Superior temporal gyrus (tissue), 1 donor: ENCODE data around the gene RAB40C.

Experiments used
- DNase-seq: peaks from one replicate; pipeline ENCODE4 v3.0.0-alpha.2; 2016; ENCODE audit errors: extremely low spot score

The RAB40C gene

DNA sequence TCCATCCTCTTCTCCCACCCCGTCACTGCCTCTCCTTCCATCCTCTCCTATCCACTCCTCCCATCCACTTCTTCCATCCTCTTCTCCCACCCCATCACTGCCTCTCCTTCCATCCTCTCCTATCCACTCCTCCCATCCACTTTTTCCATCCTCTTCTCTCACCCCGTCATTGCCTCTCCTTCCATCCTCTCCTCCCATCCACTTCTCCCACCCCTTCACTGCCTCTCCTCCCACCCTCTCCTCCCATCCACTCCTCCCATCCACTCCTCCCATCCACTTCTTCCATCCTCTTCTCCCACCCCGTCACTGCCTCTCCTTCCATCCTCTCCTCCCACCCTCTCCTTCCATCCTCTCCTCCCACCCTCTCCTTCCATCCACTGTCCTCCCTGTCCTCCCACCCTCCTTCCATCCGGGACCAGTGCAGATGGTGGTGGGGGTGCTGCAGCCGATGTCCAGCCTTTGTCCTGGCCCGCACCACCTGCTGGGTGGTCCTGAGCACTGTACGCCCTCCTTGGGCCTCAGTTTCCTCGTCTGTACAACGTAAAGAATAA is 42.0 kb downstream of the RAB40C start:
- DNase-seq: no peak

DNA sequence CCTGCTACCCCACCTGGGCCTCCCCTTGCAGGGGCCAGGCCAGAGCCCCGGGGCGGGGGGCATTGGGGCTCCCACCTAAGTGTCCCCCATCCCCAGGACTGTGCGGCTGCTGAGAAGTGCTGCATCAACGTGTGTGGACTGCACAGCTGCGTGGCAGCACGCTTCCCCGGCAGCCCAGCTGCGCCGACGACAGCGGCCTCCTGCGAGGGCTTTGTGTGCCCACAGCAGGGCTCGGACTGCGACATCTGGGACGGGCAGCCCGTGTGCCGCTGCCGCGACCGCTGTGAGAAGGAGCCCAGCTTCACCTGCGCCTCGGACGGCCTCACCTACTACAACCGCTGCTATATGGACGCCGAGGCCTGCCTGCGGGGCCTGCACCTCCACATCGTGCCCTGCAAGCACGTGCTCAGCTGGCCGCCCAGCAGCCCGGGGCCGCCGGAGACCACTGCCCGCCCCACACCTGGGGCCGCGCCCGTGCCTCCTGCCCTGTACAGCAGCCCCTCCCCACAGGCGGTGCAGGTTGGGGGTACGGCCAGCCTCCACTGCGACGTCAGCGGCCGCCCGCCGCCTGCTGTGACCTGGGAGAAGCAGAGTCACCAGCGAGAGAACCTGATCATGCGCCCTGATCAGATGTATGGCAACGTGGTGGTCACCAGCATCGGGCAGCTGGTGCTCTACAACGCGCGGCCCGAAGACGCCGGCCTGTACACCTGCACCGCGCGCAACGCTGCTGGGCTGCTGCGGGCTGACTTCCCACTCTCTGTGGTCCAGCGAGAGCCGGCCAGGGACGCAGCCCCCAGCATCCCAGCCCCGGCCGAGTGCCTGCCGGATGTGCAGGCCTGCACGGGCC is 42.8 kb downstream of the RAB40C start:
- DNase-seq: no peak

DNA sequence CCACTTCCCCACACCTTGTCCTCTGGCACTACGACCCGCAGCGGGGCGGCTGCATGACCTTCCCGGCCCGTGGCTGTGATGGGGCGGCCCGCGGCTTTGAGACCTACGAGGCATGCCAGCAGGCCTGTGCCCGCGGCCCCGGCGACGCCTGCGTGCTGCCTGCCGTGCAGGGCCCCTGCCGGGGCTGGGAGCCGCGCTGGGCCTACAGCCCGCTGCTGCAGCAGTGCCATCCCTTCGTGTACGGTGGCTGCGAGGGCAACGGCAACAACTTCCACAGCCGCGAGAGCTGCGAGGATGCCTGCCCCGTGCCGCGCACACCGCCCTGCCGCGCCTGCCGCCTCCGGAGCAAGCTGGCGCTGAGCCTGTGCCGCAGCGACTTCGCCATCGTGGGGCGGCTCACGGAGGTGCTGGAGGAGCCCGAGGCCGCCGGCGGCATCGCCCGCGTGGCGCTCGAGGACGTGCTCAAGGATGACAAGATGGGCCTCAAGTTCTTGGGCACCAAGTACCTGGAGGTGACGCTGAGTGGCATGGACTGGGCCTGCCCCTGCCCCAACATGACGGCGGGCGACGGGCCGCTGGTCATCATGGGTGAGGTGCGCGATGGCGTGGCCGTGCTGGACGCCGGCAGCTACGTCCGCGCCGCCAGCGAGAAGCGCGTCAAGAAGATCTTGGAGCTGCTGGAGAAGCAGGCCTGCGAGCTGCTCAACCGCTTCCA is 43.6 kb downstream of the RAB40C start:
- no peak for DNase-seq

DNA sequence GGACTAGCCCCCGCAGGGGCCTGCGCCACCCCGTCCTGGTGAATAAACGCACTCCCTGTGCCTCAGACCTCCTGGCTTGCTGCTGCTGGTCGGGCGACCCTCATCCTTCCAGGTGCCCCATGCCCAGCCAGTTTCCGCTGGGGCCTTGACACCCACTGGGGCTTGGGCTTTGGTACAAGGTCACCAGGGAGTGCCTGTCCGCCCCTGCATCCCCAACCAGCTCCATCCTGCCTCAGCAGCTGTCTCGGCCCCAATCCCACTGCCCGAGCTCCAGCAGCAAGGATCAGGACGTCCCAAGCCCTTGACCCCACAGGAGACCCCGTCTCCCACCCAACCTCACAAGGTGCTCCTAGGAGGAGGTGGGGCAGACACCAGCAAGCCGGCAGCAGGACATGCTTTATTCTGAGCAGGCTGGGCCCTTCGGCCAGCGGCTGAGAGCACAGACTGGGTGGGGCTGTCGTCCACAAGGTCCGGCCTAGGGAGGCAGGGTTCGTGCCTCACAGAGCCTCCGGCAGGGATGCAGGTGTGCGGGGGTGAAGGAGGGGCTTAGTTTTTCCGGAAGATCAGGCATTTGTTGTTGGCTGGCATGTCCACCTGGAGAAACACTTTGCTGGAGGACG is 44.3 kb downstream of the RAB40C start:
- no peak for DNase-seq

DNA sequence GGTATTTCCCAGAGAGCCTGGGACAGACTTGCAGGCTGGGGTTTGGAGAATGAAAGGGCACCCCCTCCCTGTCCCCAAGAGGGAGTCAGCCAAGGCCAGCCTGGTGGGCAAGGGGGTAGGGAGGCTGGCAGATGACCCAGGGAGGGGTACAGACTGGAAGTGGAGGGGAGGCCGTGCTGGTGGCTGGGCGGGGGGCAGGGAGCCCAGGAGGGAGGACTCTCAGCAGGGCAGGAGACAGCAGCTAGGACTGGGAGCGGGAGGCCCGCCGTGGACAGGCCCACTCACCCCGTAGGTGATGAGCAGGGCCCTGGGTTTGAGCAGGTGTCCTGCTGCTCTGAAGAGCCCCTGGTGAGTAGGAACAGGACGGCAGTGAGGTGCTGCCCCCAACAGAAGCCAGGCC is 45.1 kb downstream of the RAB40C start:
- no peak for DNase-seq

DNA sequence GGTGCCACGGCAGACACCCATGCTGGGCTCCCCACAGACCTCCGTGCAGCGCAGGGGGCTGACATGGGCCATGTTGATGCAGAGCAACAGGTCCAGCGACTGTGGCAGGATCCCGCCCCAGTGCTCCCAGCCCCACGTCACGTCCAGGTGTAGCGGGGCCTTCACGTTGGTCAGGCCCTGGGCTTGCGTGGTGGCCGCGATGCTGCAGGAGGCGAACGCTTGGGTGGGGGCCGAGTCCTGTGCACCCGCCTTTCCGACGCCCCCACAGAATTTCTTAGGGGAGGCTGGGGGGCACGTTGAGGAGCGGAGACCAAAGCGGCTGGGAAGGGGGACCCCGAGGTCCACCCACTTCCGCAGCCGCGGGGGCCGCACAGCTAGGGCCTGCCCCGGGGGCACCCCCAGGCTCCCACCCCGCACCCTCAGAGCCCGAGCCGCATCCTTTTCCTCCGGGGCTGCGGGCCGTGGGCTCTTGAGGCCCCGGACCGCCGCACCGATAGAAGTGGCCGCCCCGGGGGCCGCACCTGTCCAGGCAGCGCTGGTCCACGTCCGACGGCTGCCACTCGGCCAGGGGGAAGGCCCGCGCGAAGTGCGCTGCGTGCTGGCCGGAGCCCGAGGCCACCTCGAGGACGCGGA is 45.8 kb downstream of the RAB40C start:
- DNase-seq: no peak

DNA sequence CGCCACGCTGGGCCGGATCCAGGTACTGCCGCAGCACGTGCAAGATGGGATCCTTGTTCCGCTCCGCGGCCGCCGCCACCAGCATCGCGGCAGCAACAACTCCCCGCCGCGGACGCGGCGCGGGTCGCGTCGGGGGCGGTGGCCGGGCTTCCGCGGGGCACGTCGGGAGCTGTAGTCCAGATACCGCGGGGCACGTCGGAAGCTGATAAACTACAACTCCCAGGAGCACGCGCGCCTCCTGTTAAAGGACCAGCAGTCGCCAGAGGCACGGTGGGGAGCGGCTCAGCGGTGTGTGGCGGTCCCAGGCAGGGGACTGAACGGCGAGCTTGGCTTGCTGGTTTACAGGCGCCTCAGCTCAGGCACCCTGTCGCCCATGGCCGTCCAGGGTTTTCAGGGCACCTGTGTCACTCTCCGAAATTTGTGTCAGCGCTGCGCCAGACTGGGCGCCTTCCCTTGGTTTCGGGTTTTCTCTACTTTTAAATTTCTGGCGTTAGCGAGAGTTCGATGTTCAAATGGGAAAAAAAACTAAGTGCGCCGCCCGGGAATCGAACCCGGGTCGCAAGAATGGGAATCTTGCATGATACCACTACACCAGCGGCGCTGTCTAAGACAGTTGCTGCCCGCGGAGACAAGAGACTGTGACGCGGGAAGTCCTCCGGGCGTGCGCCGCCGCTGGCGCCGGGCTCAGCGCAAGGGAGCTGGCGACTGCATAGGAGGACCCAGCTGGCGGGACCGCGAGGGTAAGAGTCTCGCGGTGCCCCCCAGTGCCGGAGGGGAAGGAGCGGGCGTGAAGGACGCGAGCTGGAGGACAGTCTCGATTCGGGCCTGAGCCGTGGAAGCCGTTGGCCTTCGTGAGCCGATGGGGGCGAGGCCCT is 46.6 kb downstream of the RAB40C start, which contains the start of gene METTL26:
TSS of gene METTL26 (minus strand) at position 100 of the 875 bp plus-strand sequence. CDS start at position 85, 15 bp downstream.
- peak; percentile 97 for DNase-seq

DNA sequence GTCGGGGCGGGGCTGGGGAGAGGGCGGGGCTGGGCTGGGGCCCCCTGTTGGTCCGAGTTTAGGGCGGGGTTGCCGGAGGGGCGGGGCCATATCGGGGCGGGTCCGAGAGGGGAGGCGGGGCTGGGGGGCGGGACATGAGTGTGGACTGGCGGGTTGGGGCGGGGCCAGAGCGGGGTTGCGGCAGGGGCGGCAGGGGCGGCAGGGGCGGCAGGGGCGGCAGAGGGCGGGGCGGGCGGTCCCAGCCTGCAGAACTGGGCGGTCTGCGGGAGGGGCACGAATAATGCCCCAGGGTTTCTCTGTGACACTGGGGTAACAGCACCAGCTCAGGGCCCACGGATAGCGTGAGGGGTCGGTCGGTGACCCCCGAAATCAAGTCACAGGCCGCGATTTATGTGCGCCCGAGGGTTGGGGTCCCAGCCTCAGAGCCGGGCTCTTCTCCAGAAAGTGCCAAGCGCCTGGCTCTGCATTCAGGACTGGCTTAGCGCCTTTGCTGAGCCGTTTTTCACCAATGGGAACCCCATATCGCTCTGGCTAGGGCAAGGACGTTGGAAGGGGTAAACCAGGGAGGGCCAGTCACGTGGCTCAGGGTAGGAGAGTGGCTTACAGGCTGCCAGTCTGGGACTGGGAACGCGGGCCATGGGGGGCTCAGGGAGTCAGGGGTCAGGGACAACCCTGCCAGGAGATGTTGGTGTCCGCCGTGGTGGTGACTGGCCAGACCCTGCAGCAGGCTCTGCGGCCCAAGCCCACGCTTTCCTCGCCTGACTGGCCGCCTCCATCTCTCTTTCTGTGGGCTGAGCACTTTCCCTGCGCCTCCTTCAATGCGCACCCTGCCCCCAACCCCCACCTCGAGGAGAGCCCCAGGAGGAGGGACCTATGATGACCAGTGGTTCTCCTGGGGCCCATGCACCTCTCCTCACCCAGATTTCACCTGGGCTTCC is 47.5 kb downstream of the RAB40C start:
- peak; percentile 49 for DNase-seq

DNA sequence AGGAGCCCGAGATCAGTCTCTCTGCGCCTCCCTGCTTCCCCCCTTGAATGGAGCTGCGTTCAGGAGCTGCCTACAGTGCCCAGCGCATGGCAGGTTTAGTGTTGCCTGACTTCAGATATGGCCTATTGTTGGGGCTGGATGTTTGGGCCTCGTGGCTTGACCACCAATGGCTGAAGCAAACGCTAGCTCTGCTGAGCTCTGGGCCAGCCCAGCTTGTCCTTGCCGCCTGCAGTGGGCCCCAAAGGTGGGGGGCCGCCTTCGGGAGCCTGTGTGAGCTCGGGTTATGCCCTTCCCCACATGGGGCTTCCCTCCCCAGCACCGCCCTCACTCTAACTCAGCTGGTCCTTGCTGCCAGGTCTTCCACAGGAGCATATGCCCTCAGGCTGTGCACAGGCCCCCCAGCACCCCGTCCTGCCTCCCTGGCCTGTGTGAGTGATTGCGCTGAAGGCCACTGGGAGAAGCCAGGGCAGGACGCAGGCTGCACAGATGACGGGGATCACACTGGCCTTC is 48.2 kb downstream of the RAB40C start:
- DNase-seq: no peak

DNA sequence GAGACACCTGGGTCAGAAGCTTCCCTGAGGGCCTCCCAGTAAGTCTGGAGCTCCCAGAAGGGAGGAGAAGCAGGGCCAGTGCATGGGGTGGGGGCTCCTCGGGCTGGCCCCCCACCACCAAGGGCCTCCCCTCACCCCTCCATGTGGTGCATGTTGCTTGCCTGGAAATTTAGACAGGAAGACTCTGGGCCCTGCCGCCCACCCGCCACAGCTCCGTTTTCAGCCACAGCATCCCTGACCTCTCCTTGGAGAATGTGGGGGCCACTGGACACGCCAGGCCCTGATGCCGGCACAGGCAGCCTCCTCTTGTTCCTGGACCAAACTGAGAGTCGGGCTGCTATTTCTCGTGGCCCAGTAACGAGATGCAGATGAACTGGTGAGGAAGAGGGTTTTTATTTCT is 49.0 kb downstream of the RAB40C start:
- no peak for DNase-seq

DNA sequence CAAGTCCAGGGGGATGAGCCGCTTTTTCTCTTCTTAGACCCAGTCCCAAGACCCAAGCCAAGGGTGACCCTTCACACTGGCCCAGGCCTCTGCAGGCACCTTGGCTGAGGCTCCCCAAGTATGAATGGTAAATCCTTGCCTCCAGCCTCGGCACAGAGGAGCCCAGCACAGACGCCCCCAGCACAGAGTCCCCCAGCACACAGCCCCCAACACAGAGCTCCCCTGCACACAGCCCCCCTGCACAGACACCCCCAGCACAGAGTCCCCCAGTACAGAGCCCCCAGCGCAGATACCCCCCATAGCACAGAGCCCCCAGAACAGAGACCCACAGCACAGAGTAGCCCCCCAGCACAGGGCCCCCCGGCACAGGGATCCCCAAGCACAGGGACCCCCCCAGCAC is 50.7 kb downstream of the RAB40C start:
- DNase-seq: no peak

DNA sequence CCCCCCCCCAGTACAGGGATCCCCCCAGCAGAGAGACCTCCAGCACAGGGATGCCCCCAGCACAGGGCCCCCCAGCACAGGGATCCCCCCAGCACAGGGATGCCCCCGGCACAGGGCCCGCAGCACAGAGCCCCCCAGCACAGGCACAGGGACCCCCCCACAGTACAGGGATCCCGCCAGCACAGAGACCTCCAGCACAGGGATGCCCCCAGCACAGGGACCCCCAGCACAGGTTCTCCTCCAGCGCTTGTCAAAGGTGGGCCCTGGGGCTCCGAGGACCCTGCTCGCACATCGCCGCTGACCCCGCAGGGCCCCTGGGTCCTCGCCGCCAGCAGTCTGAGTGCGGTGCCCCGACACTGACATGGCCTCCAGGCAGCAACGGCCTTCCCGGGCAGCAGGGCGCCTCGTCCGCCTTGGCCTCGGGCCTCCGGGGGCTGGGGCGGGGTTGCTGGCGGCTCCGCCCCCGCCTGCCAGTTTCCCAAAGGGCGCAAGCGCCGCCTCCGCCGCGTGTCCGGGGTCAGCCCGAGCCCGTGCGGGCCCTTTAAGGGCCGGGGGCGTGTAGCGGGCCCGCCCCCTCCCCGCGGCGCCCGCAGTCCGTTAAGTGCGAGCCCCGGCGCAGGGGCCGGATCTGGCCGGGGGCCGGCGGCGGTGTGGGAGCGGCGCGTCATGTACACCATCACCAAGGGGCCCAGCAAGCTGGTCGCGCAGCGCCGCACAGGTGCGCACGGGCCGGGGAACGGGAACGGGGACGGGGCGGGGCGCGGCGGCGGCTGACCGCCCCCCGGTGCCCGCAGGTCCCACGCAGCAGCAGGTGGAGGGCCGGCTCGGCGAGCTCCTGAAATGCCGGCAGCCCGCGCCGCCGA is 51.7 kb downstream of the RAB40C start, which contains the start of gene MCRIP2:
TSS of gene MCRIP2 (plus strand) at position 503 of the 863 bp plus-strand sequence. CDS start at position 667, 164 bp downstream.
- peak; percentile 52 for DNase-seq

DNA sequence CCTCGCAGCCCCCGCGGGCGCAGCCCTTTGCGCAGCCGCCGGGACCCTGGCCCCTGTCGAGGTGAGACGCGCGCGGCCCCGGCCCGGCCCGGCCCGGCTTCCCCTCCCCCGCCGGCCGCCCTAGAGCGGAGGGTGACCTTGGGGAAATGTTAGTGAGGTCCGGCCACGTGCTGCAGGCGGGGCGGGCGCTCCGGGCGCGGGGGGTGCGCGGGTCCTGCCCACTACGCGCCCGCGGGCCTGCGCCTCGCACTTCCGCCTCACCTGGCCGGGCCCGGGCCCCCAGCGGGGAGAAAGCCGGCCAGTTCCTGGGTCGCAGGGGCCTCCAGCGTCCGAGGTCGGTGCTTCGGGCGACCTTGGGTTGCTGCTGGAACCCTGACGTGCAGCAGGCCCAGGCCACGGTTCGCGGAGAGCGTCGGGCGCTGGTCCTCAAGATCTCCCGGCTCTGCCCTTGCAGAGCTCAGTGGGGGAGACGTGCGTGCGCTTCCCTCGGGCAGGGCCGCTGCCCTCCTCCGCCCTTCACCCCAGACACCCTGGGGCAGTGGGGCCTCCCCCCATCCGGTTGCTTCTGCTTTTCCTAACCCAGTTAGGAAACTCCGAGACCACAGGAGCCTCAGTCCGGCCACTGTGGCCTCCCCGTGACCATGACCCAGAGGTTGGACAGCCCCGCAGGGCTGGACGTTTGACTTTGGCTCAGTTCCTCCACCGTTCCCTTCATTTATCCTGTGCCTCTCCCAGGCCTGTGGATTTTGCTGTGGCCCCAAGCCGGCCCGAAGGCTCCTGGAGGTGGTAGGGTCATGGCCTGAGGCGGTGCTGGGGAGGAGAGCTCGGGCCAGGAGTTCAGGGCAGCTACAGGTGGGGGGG is 52.6 kb downstream of the RAB40C start:
- peak; percentile 10 for DNase-seq

DNA sequence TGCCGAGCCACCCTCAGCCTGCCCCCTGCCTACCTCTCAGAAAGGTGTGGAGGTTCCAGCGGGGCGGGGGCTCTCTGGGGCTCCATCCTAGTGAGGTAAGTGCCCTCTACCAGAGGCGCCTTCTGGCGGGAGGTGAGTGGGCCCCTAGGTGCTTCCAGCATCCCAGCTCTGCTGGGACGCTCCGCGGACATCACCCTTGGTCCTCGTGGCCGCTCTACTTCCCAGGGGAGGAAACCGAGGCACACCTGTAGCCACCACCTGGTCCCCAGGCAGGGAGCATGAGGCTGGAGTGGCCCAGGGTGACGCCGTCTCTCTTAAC is 53.1 kb downstream of the RAB40C start:
- DNase-seq: no peak

DNA sequence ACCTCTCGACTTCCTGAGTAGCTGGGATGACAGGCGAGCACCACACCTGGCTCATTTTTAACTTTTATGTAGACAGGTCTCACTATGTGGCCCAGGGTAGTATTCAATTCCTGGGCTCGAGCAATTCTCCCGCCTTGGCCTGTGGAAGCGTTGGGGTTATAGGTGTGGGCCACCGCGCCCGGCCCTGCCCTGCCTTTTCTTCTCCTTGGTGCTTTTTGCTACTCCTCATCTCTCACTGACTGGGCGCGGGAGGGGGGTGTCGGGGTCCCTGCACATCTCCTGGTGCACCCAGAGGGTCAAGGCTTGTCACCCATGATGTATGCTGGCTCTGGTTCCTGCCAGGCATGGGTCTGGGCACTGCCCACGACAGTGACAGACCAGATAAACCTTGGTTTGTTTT is 54.7 kb downstream of the RAB40C start:
- no peak for DNase-seq

DNA sequence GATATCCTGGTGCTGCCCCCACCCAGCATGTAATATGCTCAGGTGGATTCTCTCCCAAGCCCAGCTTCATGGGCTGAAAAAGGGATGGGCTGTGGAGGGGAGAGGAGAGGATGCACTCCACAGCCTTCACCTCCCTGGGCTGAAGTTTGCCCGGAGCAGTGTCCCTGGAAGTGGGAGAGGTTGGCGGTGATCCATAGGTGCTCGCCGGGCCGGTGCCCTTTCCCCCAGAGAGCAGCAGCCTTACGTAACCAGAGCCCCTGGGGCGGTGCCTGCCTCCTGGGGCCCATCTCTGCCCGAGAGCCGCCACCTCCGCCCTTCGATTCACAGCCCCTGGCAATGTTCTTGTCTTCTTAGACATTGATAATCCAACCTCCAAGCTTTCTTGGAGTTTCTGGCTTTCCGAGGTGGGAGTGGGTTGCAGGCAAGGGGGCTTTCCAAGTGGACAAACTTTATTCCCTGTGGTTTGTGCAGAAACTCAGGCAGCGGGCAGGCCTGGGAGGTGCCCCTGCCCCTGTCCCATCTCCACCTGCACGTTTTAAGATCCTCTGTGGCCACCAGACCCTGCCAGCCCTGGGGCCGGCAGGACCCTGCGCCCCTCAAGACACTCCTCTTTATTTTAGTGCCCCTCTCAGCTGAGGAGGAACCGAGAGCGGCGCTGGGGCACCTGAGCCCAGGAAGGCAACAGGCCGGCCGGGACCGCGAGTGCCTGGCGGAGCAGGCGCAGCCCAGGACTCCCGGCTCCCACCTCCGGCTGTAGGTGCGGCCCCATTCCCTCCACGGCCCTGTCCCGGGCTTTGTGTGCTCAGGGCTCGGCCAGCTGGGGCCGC is 56.2 kb downstream of the RAB40C start:
- no peak for DNase-seq
